ENCODE results near the gene SPDYE6.

- TF ChIP-seq, protein P1, sequence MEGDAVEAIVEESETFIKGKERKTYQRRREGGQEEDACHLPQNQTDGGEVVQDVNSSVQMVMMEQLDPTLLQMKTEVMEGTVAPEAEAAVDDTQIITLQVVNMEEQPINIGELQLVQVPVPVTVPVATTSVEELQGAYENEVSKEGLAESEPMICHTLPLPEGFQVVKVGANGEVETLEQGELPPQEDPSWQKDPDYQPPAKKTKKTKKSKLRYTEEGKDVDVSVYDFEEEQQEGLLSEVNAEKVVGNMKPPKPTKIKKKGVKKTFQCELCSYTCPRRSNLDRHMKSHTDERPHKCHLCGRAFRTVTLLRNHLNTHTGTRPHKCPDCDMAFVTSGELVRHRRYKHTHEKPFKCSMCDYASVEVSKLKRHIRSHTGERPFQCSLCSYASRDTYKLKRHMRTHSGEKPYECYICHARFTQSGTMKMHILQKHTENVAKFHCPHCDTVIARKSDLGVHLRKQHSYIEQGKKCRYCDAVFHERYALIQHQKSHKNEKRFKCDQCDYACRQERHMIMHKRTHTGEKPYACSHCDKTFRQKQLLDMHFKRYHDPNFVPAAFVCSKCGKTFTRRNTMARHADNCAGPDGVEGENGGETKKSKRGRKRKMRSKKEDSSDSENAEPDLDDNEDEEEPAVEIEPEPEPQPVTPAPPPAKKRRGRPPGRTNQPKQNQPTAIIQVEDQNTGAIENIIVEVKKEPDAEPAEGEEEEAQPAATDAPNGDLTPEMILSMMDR (conservative IDR thresholded peaks at IDR 0.05; ENCODE audit: low read length): no peak
- no peak for TF ChIP-seq EZH2phosphoT487 (IDR thresholded peaks at IDR 0.05; ENCODE audit: borderline replicate concordance)
Observed at GRCh38 chr7:102403563-102403962, 47.3 kb upstream of the SPDYE6 start.

Data from Loucy (cell line).